ENCODE measurements around the gene DUSP12.

The DUSP12 gene, protein sequence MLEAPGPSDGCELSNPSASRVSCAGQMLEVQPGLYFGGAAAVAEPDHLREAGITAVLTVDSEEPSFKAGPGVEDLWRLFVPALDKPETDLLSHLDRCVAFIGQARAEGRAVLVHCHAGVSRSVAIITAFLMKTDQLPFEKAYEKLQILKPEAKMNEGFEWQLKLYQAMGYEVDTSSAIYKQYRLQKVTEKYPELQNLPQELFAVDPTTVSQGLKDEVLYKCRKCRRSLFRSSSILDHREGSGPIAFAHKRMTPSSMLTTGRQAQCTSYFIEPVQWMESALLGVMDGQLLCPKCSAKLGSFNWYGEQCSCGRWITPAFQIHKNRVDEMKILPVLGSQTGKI

DNA sequence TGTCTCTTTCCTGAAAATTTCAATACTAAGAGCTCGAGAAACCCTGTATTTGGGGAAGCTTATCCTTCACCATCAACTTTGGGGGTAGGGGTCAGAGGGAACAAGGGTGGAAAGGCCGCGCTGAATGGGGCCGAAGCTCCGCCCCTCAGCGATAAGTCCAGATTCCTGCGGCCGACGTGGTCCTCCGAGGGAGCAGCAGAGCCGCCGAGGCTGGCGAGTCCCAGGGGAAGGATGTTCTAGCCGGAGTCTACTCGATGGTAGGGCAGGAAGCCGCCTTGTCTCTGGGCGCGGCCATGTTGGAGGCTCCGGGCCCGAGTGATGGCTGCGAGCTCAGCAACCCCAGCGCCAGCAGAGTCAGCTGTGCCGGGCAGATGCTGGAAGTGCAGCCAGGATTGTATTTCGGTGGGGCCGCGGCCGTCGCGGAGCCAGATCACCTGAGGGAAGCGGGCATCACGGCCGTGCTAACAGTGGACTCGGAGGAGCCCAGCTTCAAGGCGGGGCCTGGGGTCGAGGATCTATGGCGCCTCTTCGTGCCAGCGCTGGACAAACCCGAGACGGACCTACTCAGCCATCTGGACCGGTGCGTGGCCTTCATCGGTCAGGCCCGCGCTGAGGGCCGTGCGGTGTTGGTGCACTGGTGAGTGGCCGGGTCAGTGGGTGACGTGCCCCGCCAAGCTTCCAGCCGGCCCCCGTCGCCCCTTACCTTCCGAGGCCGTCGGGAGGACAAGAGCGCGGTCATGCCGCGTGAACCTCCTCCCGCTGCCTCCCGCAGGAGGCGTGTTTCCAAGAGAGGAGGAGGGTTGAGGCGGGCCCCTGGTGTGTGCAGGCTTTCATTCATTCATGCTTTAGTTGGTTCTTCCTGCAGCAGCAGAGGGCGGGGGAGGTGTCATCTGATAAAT, at the start of gene DUSP12:
Gene DUSP12 (plus strand): TSS at position 278 of the 899 bp plus-strand sequence. CDS start 16 bp downstream, at position 294.
- peak within 1 kb of the TSS; percentile 72 to 96 for H3K27ac ChIP-seq
- H3K4me3 ChIP-seq, result peak within 1 kb of the TSS; percentile 96
- peak; percentile 96 for DNase-seq (ENCODE audit: low spot score)
- TF ChIP-seq, protein P1, sequence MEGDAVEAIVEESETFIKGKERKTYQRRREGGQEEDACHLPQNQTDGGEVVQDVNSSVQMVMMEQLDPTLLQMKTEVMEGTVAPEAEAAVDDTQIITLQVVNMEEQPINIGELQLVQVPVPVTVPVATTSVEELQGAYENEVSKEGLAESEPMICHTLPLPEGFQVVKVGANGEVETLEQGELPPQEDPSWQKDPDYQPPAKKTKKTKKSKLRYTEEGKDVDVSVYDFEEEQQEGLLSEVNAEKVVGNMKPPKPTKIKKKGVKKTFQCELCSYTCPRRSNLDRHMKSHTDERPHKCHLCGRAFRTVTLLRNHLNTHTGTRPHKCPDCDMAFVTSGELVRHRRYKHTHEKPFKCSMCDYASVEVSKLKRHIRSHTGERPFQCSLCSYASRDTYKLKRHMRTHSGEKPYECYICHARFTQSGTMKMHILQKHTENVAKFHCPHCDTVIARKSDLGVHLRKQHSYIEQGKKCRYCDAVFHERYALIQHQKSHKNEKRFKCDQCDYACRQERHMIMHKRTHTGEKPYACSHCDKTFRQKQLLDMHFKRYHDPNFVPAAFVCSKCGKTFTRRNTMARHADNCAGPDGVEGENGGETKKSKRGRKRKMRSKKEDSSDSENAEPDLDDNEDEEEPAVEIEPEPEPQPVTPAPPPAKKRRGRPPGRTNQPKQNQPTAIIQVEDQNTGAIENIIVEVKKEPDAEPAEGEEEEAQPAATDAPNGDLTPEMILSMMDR (IDR thresholded peaks at IDR 0.05), result no peak

DNA sequence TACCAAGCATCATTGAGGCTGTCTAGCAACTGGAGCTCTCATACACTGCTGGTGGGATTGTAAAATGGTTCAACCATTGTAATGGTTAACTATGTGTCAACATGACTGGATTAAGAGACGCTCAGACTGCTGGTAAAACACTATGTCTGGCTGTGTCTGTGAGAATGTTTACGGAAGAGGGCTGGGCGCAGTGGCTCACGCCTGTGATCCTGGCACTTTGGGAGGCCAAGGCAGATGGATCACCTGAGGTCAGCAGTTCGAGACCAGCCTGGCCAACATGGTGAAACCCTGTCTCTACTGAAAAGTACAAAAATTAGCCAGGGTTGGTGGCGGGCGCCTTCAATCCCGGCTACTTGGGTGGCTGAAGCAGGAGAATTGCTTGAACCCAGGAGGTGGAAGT, 47.3 kb upstream of the DUSP12 start:
- TF ChIP-seq, protein P1 (IDR thresholded peaks at IDR 0.05), result no peak
- H3K4me3 ChIP-seq, result no peak overlapping the region
- H3K27ac ChIP-seq, result no peak overlapping the region
- DNase-seq (ENCODE audit: low spot score), result no peak

DNA sequence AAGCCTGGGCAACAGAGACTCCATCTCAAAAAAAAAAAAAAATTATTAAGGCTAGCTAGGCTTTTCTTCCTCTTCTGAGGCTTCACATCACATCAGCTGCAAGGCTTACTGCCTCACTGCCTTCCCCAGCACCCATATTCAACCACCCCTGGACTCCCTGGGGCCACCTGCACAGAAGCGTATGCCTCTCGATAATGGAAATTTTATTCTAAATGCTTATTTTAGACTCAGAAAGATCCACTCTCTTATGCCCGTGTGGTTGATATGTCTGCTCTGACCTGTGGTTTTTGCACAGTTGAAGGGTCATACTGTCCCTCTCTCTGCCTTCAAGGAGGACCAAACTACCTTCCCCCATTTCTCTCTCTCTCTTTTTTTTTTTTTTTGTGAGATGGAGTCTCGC, 44.0 kb upstream of the DUSP12 start:
- TF ChIP-seq, protein P1 (IDR thresholded peaks at IDR 0.05), result no peak
- Histone ChIP-seq H3K4me3 (no peak overlapping the region), H3K27ac (no peak overlapping the region)
- DNase-seq (ENCODE audit: low spot score), result no peak

DNA sequence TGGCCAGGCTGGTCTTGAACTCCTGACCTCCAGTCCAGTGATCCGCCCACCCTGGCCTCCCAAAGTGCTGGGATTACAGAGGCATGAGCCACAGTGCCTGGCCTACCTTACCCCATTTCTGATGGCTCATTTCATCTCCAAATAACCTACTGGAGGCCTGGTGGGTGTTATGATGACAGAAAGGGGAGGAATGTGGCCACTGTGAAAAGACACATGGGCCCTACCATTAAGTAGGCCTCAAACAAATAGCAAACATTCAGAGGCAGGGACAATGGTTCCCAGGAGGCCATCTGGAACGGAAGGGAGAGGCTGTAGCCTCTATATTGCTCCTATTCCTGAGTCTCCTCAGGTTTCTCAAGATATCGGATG, 43.5 kb upstream of the DUSP12 start:
- Histone ChIP-seq H3K27ac (peak overlapping the region; percentile 63 to 74), H3K4me3 (no peak overlapping the region)
- TF ChIP-seq, protein P1 (IDR thresholded peaks at IDR 0.05), result no peak
- DNase-seq (ENCODE audit: low spot score), result no peak

DNA sequence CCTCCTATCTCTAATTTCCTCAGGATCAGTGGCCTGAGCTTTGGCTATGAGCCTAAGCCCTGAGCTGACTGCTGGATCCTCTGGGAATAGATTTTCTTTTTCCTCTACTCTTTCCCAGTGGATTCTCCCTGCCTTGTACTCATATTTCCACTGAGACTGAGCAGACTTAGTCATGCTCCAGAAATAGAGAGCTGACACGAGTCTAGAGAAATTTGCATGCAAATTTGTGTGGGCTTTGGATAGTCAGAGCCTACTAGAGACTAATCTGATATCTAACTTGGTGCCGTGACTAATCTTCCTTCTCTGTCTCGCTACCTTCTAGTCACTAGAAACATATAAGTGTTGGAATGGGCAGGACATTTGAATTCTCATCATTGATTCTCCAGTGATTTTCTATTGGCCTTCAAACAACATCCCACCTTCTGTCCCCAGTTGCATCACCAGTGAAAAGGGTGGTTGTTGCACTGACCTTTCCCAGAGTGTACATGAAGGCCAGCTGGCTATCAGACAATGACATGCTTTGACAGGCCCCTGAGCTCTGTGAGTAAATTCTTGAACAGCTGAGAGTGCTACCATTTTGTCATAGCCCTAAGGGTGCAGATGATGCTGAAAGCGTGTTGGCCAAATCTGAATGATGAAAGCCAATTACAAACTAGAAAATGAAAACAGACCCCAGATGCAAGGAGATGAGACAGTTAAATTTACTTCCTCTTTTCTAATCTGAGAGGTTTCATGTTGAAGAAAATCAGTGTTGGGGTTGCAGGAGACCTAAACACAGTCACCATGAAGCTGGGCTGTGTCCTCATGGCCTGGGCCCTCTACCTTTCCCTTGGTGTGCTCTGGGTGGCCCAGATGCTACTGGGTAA, 42.9 kb upstream of the DUSP12 start, which contains the start of gene FCRLA:
Gene FCRLA (plus strand): TSS at position 748 of the 866 bp plus-strand sequence. CDS start 36 bp downstream, at position 784.
- H3K4me3 ChIP-seq, result no peak within 1 kb of the TSS
- peak within 1 kb of the TSS; percentile 63 to 74 for H3K27ac ChIP-seq
- DNase-seq (ENCODE audit: low spot score), result no peak
- TF ChIP-seq, protein P1 (IDR thresholded peaks at IDR 0.05), result no peak

DNA sequence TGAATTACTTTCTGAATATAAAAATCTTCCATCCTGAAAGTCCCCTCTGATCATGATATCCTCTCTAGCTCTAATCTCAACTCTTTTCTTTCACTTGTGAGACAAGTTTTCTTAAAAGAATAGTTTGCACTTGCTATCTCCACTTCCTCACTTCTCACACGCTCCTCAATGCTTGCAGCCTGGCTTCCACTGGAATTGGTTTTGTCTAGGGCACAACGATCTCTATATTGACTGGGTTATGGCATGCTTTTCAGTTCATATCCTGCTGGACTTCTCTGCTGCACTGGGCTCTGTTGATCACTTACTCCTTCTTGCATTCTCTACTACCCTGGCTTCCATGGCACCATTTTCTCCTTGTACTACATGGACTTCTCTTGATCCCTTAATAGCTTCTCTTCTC, 42.1 kb upstream of the DUSP12 start:
- no peak for DNase-seq (ENCODE audit: low spot score)
- TF ChIP-seq, protein P1 (IDR thresholded peaks at IDR 0.05), result no peak
- H3K4me3 ChIP-seq, result no peak overlapping the region
- H3K27ac ChIP-seq, result no peak overlapping the region

Measured in coronary artery (tissue), 2 donors.